ENCODE measurements around the gene MED12L.
A peak's percentile ranks its signal among the peaks of the same experiment; 100 is the strongest.

Gene MED12L

DNA sequence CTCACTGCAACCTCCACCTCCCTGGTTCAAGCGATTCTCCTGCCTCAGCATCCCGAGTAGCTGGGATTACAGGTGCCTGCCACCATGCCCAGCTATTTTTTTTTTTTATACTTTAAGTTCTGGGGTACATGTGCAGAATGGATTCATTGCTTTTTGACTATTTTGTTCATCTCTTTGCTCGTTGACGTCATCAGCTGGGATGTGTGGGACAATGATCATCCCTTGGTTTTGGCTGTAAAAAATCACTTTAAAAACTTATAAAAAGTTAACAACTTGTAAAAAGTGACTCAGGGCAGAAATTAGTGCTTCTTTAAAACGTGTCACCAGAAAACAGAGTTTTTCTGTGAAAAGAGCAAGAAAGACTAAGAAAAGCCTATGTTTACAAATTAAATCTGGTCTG is 337.6 kb downstream of the MED12L start:
- DNase-seq (ENCODE audit: extremely low spot score): no peak
- ChIA-PET POLR2A (no interaction called here), CTCF (no interaction called here)
- TF ChIP-seq, protein P1, sequence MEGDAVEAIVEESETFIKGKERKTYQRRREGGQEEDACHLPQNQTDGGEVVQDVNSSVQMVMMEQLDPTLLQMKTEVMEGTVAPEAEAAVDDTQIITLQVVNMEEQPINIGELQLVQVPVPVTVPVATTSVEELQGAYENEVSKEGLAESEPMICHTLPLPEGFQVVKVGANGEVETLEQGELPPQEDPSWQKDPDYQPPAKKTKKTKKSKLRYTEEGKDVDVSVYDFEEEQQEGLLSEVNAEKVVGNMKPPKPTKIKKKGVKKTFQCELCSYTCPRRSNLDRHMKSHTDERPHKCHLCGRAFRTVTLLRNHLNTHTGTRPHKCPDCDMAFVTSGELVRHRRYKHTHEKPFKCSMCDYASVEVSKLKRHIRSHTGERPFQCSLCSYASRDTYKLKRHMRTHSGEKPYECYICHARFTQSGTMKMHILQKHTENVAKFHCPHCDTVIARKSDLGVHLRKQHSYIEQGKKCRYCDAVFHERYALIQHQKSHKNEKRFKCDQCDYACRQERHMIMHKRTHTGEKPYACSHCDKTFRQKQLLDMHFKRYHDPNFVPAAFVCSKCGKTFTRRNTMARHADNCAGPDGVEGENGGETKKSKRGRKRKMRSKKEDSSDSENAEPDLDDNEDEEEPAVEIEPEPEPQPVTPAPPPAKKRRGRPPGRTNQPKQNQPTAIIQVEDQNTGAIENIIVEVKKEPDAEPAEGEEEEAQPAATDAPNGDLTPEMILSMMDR (IDR thresholded peaks at IDR 0.05; ENCODE audit: control extremely low read depth, extremely low read depth, low read depth, missing control alignments): no peak

DNA sequence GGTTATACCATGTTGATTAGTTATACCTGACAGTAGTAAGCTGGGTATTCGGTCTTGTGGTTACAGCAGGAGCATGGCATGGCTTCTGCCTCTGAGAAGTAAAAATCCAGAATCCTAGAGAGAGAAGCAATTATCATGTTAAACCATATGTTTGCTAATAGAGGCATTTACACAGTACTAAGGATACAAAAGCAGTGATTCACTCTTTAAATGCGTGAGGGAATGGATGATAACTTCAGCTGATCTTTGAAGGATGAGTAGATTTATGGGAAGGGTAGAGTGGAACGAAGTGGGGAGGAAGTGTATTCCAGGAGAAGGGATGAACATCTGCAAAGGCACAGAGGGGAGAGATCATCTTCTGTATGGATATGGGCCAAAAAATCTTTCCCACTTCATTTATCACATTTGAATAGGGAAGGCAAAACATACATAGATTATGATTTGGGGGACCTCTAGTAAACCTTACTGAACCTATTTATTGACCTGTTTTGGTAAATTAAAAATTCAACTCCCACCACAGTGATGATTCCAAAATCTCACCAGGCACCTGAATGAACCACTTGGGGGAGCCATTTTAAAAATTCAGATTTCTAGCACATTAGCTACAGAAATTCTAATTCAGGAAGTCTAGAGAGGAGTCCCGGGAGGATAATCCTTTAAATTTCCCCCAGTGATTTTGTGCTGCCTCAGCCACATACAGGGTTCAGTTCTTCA is 340.3 kb downstream of the MED12L start:
- ChIA-PET CTCF (interaction anchor here (1.0 to 5.2 kb wide), 3 partner anchors 14 to 198 kb away, joined by 3 to 22 read pairs (median 5); no protein-coding TSS in a partner anchor), POLR2A (no interaction called here)
- peak; percentile 20 for DNase-seq (ENCODE audit: extremely low spot score)
- TF ChIP-seq, protein P1 (IDR thresholded peaks at IDR 0.05; ENCODE audit: control extremely low read depth, extremely low read depth, low read depth, missing control alignments): peak; percentile 22

DNA sequence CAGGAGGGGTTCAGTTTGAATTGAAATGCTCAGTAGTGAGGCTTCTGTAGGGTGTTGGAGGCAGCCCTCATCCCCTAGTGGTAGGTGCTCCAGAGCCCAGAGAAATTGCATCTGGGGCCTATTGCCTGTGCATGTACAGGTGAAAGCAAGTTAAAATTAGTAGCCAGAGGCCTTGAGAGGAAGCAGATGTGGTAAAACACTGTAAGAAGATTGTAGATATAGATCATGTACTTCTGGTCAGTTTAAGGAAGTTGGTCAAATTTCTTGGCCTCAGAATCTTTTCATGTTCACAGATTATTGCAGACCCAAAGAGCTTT is 340.8 kb downstream of the MED12L start:
- TF ChIP-seq, protein P1 (IDR thresholded peaks at IDR 0.05; ENCODE audit: control extremely low read depth, extremely low read depth, low read depth, missing control alignments): no peak
- DNase-seq (ENCODE audit: extremely low spot score): peak; percentile 27
- POLR2A ChIA-PET: no interaction called here
- CTCF ChIA-PET: interaction anchor here (1.0 to 5.2 kb wide), 4 partner anchors 11 to 198 kb away, joined by 3 to 22 read pairs (median 4); no protein-coding TSS in a partner anchor

DNA sequence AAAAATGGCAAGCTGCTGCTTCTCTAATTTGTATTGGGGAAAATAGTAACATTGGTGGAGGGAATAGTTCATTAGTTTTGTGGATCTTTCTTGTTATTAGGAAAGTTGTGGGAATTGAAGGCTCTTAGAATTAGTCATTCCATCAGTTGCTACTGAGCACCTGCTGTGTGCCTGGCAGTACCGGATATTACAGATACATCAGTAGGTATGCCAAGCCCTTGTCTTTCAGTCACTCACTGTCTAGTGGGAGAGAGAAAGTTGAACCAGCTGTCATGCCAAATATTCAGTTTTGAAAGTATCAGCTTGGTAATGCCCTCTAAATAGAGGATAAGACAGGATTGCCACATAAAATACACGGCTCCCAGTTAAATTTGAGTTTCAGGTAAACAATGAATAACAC is 342.9 kb downstream of the MED12L start:
- POLR2A ChIA-PET: no interaction called here
- TF ChIP-seq, protein P1 (IDR thresholded peaks at IDR 0.05; ENCODE audit: control extremely low read depth, extremely low read depth, low read depth, missing control alignments): no peak
- CTCF ChIA-PET: interaction anchor here (1.2 to 5.2 kb wide), 3 partner anchors 12 to 490 kb away, joined by 3 to 22 read pairs (median 3); no protein-coding TSS in a partner anchor
- no peak for DNase-seq (ENCODE audit: extremely low spot score)

DNA sequence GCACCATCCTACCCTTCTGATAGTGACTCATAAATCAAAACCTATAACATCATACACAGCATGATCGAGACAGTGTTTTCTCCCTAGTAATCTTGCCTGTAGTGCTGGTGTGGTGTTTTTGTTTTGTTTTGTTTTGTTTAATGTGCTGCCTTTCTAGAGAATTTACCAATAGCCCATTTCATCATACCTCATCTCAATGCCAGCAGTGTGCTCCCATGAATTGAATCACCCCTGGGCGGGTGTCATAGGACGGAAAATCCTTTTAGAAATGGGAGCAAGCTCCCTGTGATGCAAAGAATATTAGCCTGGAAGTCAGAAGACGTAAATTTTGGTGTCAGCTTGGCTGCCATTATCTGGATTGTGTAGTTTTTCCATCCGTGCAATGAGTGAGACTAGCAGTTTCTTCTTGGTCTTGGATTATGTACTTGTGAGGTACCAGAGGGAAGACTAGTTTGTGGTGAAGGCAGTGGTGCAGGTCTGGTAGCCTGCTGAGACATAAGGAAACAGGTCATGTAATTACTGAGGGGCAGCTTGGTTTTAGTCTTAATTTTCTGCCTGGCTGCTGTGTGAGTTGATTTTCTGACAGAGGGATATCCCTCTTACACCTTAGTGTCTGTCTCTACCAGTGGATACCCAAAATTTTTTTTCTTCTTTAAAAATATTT is 345.5 kb downstream of the MED12L start:
- ChIA-PET CTCF (interaction anchor here (0.8 to 3.1 kb wide), 3 partner anchors 9 to 488 kb away, joined by 3 to 21 read pairs (median 3); no protein-coding TSS in a partner anchor), POLR2A (no interaction called here)
- TF ChIP-seq, protein P1 (IDR thresholded peaks at IDR 0.05; ENCODE audit: control extremely low read depth, extremely low read depth, low read depth, missing control alignments): no peak
- no peak for DNase-seq (ENCODE audit: extremely low spot score)

DNA sequence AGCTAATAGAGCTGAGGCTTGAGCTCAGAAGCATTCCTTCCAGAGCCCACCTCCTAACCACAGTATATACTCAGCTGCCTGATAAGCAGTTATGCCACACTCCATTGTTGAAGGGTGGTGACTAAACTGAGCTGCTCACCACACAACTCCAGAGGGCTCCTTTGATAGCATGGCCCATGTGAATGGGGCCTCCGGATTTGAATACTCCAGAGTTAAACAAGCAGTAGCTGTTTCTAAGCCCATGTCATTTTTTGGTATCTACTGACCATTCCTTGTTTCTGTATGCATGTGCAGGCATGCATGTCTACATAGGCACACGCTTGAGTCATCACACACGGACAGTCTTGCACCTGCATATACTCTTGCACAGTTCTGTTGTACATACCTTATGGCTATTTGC is 346.5 kb downstream of the MED12L start:
- DNase-seq (ENCODE audit: extremely low spot score): no peak
- ChIA-PET POLR2A (no interaction called here), CTCF (interaction anchor here (0.7 to 3.1 kb wide), 3 partner anchors 8 to 487 kb away, joined by 3 to 21 read pairs (median 3); no protein-coding TSS in a partner anchor)
- TF ChIP-seq, protein P1 (IDR thresholded peaks at IDR 0.05; ENCODE audit: control extremely low read depth, extremely low read depth, low read depth, missing control alignments): no peak

Data from GM10248 (cell line).